ENCODE data around the gene RPUSD4. TPM values are rescaled to one million over a fixed set of nuclear protein-coding genes. Genes with fewer than 3 reads are reported as not detected.
A peak's percentile ranks its signal among the peaks of the same experiment; 100 is the strongest.

RPUSD4 gene
- total RNA-seq, 4 donors from 2014 or later = 15.0 to 19.9 (median 17.6) TPM

DNA sequence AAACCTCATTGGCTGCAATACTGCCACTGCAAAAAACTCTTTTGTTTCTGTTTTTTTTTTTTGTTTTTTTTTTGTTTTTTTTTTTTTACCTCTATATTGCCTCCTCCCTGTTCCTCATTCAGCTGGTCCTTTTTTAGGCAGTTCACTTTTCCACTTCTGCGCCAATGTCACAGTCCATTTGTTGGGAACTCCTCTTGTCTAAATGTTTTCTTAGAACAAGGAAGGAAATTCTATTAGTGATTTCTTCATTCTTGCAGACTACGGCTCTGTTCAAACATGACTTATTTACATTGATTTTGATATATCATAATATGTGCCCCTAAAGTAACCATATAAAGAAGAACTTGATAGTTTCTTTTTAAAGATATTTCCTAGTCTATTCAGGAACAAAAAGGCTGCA, 3.0 kb upstream of the RPUSD4 start:
- no peaks in the 10 kb centered on the region for H3K9me3 ChIP-seq
- DNase-seq (ENCODE audit: extremely low spot score) = no peak
- H3K4me1 ChIP-seq = peaks cover 20 to 34% (median 23%) of the 10 kb centered on the region in 4 donors
- intact Hi-C loops (cut with DNase I) = loop anchor here (5.0 kb wide), 1 partner anchor 53 kb away; the partner anchor contains the start of genes FOXRED1 and SRPRA
- no peak overlapping the region for H3K4me3 ChIP-seq
- TF ChIP-seq, protein P1, sequence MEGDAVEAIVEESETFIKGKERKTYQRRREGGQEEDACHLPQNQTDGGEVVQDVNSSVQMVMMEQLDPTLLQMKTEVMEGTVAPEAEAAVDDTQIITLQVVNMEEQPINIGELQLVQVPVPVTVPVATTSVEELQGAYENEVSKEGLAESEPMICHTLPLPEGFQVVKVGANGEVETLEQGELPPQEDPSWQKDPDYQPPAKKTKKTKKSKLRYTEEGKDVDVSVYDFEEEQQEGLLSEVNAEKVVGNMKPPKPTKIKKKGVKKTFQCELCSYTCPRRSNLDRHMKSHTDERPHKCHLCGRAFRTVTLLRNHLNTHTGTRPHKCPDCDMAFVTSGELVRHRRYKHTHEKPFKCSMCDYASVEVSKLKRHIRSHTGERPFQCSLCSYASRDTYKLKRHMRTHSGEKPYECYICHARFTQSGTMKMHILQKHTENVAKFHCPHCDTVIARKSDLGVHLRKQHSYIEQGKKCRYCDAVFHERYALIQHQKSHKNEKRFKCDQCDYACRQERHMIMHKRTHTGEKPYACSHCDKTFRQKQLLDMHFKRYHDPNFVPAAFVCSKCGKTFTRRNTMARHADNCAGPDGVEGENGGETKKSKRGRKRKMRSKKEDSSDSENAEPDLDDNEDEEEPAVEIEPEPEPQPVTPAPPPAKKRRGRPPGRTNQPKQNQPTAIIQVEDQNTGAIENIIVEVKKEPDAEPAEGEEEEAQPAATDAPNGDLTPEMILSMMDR (IDR thresholded peaks at IDR 0.05) = no peak
- no peak for TF ChIP-seq POLR2AphosphoS5 (IDR thresholded peaks at IDR 0.05)
- TF ChIP-seq EP300 (IDR thresholded peaks at IDR 0.05) = no peak
- no peak for TF ChIP-seq POLR2A (IDR thresholded peaks at IDR 0.05; ENCODE audit: low read depth)
- peaks cover 0 to 6% (median 4%) of the 10 kb centered on the region in 4 donors for H3K36me3 ChIP-seq
- 77% methylated on average over 2 of the region's 2 CpGs for WGBS
- H3K27ac ChIP-seq (replicated peaks in 1 of 4) = no peak overlapping the region
- no peaks in the 10 kb centered on the region for H3K27me3 ChIP-seq

DNA sequence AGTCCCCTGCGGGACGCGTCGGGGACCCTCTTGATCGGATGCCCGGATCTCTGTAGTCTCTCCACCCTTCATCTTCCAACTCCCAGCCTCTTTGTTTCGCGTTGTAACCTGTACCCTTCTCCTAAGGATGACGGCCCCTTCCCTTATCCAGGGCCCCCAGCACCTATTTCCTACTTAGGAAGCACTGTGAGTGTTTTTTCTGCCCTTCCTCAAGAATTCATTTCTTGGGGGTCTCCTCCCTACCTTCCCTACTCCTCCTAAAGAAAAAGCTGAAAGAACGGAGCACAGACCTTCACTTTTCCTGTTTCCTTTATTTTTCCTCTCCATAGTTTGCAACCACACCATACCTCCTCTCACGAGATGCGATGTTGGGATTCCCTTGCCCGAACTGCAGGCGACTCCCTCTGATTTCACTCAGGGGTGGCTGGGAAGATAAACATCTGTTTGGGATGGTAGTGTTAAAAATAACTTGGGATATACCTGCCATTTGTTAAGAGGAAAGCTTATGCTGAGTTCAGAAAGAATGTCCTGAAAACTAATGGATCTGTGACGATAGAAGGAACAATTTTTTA, 725 bp upstream of the RPUSD4 start:
- WGBS = 3% methylated on average over 15 of the region's 15 CpGs
- no peaks in the 10 kb centered on the region for H3K27me3 ChIP-seq
- peak overlapping the region; percentile 76 to 83 (median 78) for H3K27ac ChIP-seq (replicated peaks in 1 of 4)
- intact Hi-C loops (cut with DNase I) = loop anchor here (5.0 kb wide), 1 partner anchor 55 kb away; the partner anchor contains the start of genes FOXRED1 and SRPRA
- H3K4me1 ChIP-seq = peaks cover 20 to 34% (median 25%) of the 10 kb centered on the region in 4 donors
- TF ChIP-seq EP300 (IDR thresholded peaks at IDR 0.05) (no peak), POLR2A (IDR thresholded peaks at IDR 0.05; ENCODE audit: low read depth) (no peak), POLR2AphosphoS5 (IDR thresholded peaks at IDR 0.05) (no peak)
- TF ChIP-seq, protein P1 (IDR thresholded peaks at IDR 0.05) = no peak
- DNase-seq (ENCODE audit: extremely low spot score) = no peak
- peak overlapping the region; percentile 69 to 89 (median 80) for H3K4me3 ChIP-seq
- H3K9me3 ChIP-seq = no peaks in the 10 kb centered on the region
- peaks cover 6 to 29% (median 21%) of the 10 kb centered on the region in 4 donors for H3K36me3 ChIP-seq

DNA sequence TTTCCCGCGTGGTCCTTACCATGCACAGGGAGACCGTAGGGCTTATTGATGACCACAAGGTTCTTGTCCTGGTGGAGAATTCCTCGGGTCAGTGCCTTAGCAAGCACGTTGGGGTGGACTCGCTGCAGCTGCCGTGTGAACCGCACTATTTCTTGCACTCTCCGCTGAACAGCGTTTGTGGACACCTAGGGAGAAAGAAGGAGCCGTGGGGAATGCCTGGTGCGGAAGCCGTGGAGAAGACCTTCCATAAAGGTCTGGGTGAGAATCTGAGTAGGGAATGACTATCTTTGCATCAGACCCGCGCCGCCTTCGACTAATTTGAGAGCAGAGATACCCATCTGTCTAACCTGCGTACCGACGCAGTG, 597 bp downstream of the RPUSD4 start:
- TF ChIP-seq, protein P1 (IDR thresholded peaks at IDR 0.05) = no peak
- TF ChIP-seq POLR2A (IDR thresholded peaks at IDR 0.05; ENCODE audit: low read depth) (no peak), POLR2AphosphoS5 (IDR thresholded peaks at IDR 0.05) (no peak), EP300 (IDR thresholded peaks at IDR 0.05) (no peak)
- H3K4me1 ChIP-seq = peaks cover 20 to 34% (median 25%) of the 10 kb centered on the region in 4 donors
- DNase-seq (ENCODE audit: extremely low spot score) = no peak
- H3K27me3 ChIP-seq = no peaks in the 10 kb centered on the region
- 9% methylated on average over 13 of the region's 20 CpGs for WGBS
- H3K4me3 ChIP-seq = peak overlapping the region; percentile 69 to 89 (median 80)
- no peaks in the 10 kb centered on the region for H3K9me3 ChIP-seq
- intact Hi-C loops (cut with DNase I) = loop anchor here (5.0 kb wide), 1 partner anchor 56 kb away; the partner anchor contains the start of genes FOXRED1 and SRPRA
- peak overlapping the region; percentile 76 to 83 (median 78) for H3K27ac ChIP-seq (replicated peaks in 1 of 4)
- H3K36me3 ChIP-seq = peaks cover 11 to 42% (median 32%) of the 10 kb centered on the region in 4 donors

- Histone ChIP-seq H3K4me3 (no peak overlapping the region), H3K4me1 (peaks cover 17 to 23% (median 20%) of the 10 kb centered on the region in 4 donors), H3K36me3 (peaks cover 39 to 71% (median 61%) of the 10 kb centered on the region in 4 donors), H3K27ac (replicated peaks in 1 of 4) (no peak overlapping the region), H3K27me3 (no peaks in the 10 kb centered on the region), H3K9me3 (no peaks in the 10 kb centered on the region)
- intact Hi-C loops (cut with DNase I) = no loop called here
- no peak for TF ChIP-seq POLR2A (IDR thresholded peaks at IDR 0.05; ENCODE audit: low read depth)
- TF ChIP-seq, protein P1 (IDR thresholded peaks at IDR 0.05) = no peak
- no peak for TF ChIP-seq POLR2AphosphoS5 (IDR thresholded peaks at IDR 0.05)
- TF ChIP-seq EP300 (IDR thresholded peaks at IDR 0.05) = no peak
- no peak for DNase-seq (ENCODE audit: extremely low spot score)
- WGBS = 90% methylated on average over 2 of the region's 2 CpGs
Measured at GRCh38 chr11:126207896-126208295, 3.6 kb downstream of the RPUSD4 start.

Measured in esophagus muscularis mucosa (tissue), 4 donors.